K562 (cell line): ENCODE measurements around the gene TMEM120B. TPM values are rescaled to one million over a fixed set of nuclear protein-coding genes. Genes with fewer than 3 reads are reported as not detected.

Experiments used
- ATAC-seq: fragments of 200-7000 bp; cut with Tn5 transposase; 3 replicates; pipeline ENCODE4 v1.9.1; 2020; ENCODE audit warnings: moderate library complexity
- BruUV-seq: library from RNA; stranded (reverse); fragments of 400-500 nt; replicated peaks from 2 replicates; lab custom pipeline; 2021; lab: Mats Ljungman, UMichigan
- CTCF ChIA-PET: fragments of 300-600 bp; formaldehyde crosslinking; extraction: SDS; loops from one replicate; lab custom pipeline; 2021; ENCODE audit warnings: low intra/inter-chr PET ratio; lab: Yijun Ruan, JAX
- POLR2A ChIA-PET: fragments of 300-600, 350-650 bp; sonication (Branson Sonifier 250); formaldehyde crosslinking; extraction: SDS; loops from one replicate; lab custom pipeline; 2021; ENCODE audit warnings: antibody characterized with exemption, inconsistent platforms; lab: Yijun Ruan, JAX
- DNase-seq, 4 experiments: peaks; one replicate each; pipeline versions ENCODE4 v3.0.0 to v3.0.0-alpha.2; 2011 to 2018; ENCODE audit warnings: low spot score in 3 of 4, mixed read lengths in 3 of 4; ENCODE audit errors: extremely low read depth in 1 of 4
- FAIRE-seq: peaks from 2 replicates; lab custom pipeline; 2011; peaks lifted over from hg19 to GRCh38; lab: Jason Lieb, UNC
- H2AFZ ChIP-seq: 2 replicates; pipeline ENCODE4 v1.6.0; 2011; ENCODE audit warnings: low read depth, low read length, control low read depth, inconsistent platforms
- H3K27ac ChIP-seq: fragments of 200-600 bp; 3 replicates; pipeline ENCODE4 v1.8.0; 2011; ENCODE audit warnings: low read depth, mild to moderate bottlenecking, control low read depth, inconsistent platforms, low read length, moderate library complexity, mixed read lengths; ENCODE audit errors: extremely low read depth
- H3K27me3 ChIP-seq, 2 experiments: fragments of 300-600 bp in 1 of 2; 2 replicates in 1 of 2; 3 replicates in 1 of 2; pipeline versions ENCODE4 v1.6.0 to v1.8.0; 2011; ENCODE audit warnings: inconsistent platforms in 2 of 2, low read length in 2 of 2, mild to moderate bottlenecking in 1 of 2, mixed read lengths in 1 of 2, moderate library complexity in 1 of 2; ENCODE audit not compliant: control insufficient read depth in 2 of 2, insufficient read depth in 2 of 2
- H3K36me3 ChIP-seq: fragments of 300-600 bp; 3 replicates; pipeline ENCODE4 v1.8.0; 2011; ENCODE audit warnings: mild to moderate bottlenecking, low read length, inconsistent platforms; ENCODE audit not compliant: control insufficient read depth, insufficient read depth
- H3K4me1 ChIP-seq, 2 experiments: fragments of 200-600 bp in 1 of 2; replicated peaks in 1 of 2; 2 replicates in 1 of 2; 3 replicates in 1 of 2; pipeline versions ENCODE4 v1.5.1 to v1.8.0; 2011; ENCODE audit warnings: inconsistent platforms in 2 of 2, low read length in 2 of 2, mild to moderate bottlenecking in 1 of 2, mixed read lengths in 1 of 2, moderate library complexity in 1 of 2; ENCODE audit not compliant: control insufficient read depth in 2 of 2, insufficient read depth in 2 of 2
- H3K4me2 ChIP-seq: 2 replicates; pipeline ENCODE4 v1.6.1; 2011; ENCODE audit warnings: low read length, control low read depth, inconsistent platforms, mixed read lengths; ENCODE audit not compliant: insufficient read depth
- H3K4me3 ChIP-seq: fragments of 200-600 bp; sonication (generic), shearing (Covaris generic); 2 replicates; pipeline ENCODE4 v1.5.1; 2016; ENCODE audit warnings: control low read depth, inconsistent platforms
- H3K79me2 ChIP-seq: fragments of 200-600 bp; 3 replicates; pipeline ENCODE4 v1.8.0; 2011; ENCODE audit warnings: low read length, inconsistent platforms; ENCODE audit not compliant: control insufficient read depth, insufficient read depth
- H3K9ac ChIP-seq, 2 experiments: 2 replicates each; pipeline versions ENCODE4 v1.6.0 to v1.6.1; 2011; ENCODE audit warnings: low read depth in 2 of 2, low read length in 2 of 2, control low read depth in 1 of 2, inconsistent platforms in 1 of 2, mild to moderate bottlenecking in 1 of 2, mixed read lengths in 1 of 2; ENCODE audit not compliant: insufficient read depth in 1 of 2
- H3K9me1 ChIP-seq: one replicate; pipeline ENCODE4 v1.6.0; 2011; ENCODE audit warnings: inconsistent platforms, mild to moderate bottlenecking, low read length, moderate library complexity; ENCODE audit not compliant: control insufficient read depth, insufficient read depth
- H3K9me3 ChIP-seq: replicated peaks from 2 replicates; pipeline ENCODE4 v1.5.1; 2011; ENCODE audit warnings: low read depth, low read length, inconsistent platforms; ENCODE audit not compliant: control insufficient read depth, insufficient read depth
- H4K20me1 ChIP-seq: replicated peaks from 2 replicates; pipeline ENCODE4 v1.6.1; 2011; ENCODE audit warnings: low read length, inconsistent platforms, mixed read lengths; ENCODE audit not compliant: control insufficient read depth, insufficient read depth
- CREBBP ChIP-seq: IDR thresholded peaks from one replicate; pipeline ENCODE4 v1.6.1; 2012; ENCODE audit warnings: low read depth, mild to moderate bottlenecking, control low read depth, inconsistent platforms, low read length
- FOXA3 ChIP-seq, 2 experiments: fragments of 450-650 bp in 1 of 2; sonication (generic) in 1 of 2; formaldehyde crosslinking; IDR thresholded peaks in 1 of 2; conservative IDR thresholded peaks in 1 of 2; 2 replicates each; pipeline versions ENCODE4 v1.4.0 to v1.8.0; 2020 to 2022; ENCODE audit warnings: mild to moderate bottlenecking in 2 of 2, missing genetic modification reagents in 1 of 2
- HDAC2 ChIP-seq: fragments of 450-650 bp; IDR thresholded peaks from 2 replicates; pipeline ENCODE4 v1.6.1; 2016; ENCODE audit warnings: mild to moderate bottlenecking
- ILF3 ChIP-seq: fragments of 450-650 bp; IDR thresholded peaks from 2 replicates; pipeline ENCODE4 v1.6.1; 2018; ENCODE audit warnings: antibody characterized with exemption, mild to moderate bottlenecking, moderate library complexity, borderline replicate concordance
- LCOR ChIP-seq: sonication (generic); formaldehyde crosslinking; IDR thresholded peaks from 2 replicates; pipeline ENCODE4 v1.8.0; 2022; ENCODE audit warnings: mild to moderate bottlenecking, missing genetic modification reagents
- MNT ChIP-seq, 2 experiments: fragments of 450-650 bp; conservative IDR thresholded peaks; 2 replicates each; pipeline ENCODE4 v1.6.1; 2017; ENCODE audit warnings: mild to moderate bottlenecking in 2 of 2, moderate library complexity in 2 of 2
- NR2F6 ChIP-seq: fragments of 450-650 bp; formaldehyde crosslinking; IDR thresholded peaks from 2 replicates; pipeline ENCODE4 v1.4.0; 2020; ENCODE audit warnings: mild to moderate bottlenecking
- SIN3A ChIP-seq, 2 experiments: fragments of 150-350 bp in 1 of 2; IDR thresholded peaks; 2 replicates each; pipeline ENCODE4 v1.6.1; 2011 to 2016; ENCODE audit warnings: borderline replicate concordance in 2 of 2, low read depth in 2 of 2, low read length in 2 of 2, mild to moderate bottlenecking in 2 of 2, moderate library complexity in 2 of 2; ENCODE audit not compliant: control insufficient read depth in 1 of 2
- TAF9B ChIP-seq: fragments of 450-650 bp; IDR thresholded peaks from 2 replicates; pipeline ENCODE4 v1.6.1; 2018; ENCODE audit warnings: mild to moderate bottlenecking; ENCODE audit not compliant: partially characterized antibody
- TEAD1 ChIP-seq, 2 experiments: fragments of 450-650 bp in 1 of 2; sonication (generic) in 1 of 2; formaldehyde crosslinking; IDR thresholded peaks; 2 replicates each; pipeline versions ENCODE4 v1.4.0 to v1.8.0; 2020 to 2022; ENCODE audit warnings: mild to moderate bottlenecking in 2 of 2, missing genetic modification reagents in 1 of 2
- TFAP4 ChIP-seq: sonication (generic); formaldehyde crosslinking; IDR thresholded peaks from 2 replicates; pipeline ENCODE4 v1.8.0; 2022; ENCODE audit warnings: missing genetic modification reagents, mild to moderate bottlenecking, moderate library complexity, borderline replicate concordance
- UBTF ChIP-seq, 2 experiments: IDR thresholded peaks; 2 replicates each; pipeline ENCODE4 v1.6.1; 2012; ENCODE audit warnings: improper control_type of control experiment in 2 of 2, low read depth in 2 of 2, low read length in 2 of 2, borderline replicate concordance in 1 of 2
- WGBS: fragments of 100-300 bp; shearing (Covaris generic); methylation state at CpG from one replicate; pipeline ENCODE4 v1.1.6; 2016; ENCODE audit warnings: low coverage, mixed read lengths; ENCODE audit not compliant: insufficient coverage; ENCODE audit errors: missing lambda C conversion rate; 5-methylcytosine and 5-hydroxymethylcytosine counted together
- in situ Hi-C: fragments of 300-500 bp; cut with MboI; formaldehyde crosslinking; loops from 4 replicates; pipeline ENCODE4 v1.15.0; 2018; ENCODE audit warnings: inconsistent platforms, mixed read lengths
- intact Hi-C: fragments of 100-400 bp; cut with micrococcal nuclease; formaldehyde crosslinking; loops from 2 replicates; pipeline ENCODE4 v1.14.2; 2022
- polyA plus RNA-seq, 8 experiments: library from polyadenylated mRNA; depleted of rRNA in 4 of 8; stranded (reverse) in 5 of 8; unstranded in 3 of 8; fragments of >200 nt; fragmentation: Nextera tagmentation in 2 of 8; fragmentation: Illumina TruSeq in 1 of 8; extraction: Ambion mirVana in 2 of 8; extraction: Trizol in 1 of 8; gene quantifications; 2 replicates each; pipeline versions ENCODE4 v1.2.1 to v1.2.3, GENCODE V29; 2011 to 2014; ENCODE audit warnings: inconsistent platforms in 1 of 8, missing spikeins in 1 of 8
- total RNA-seq, 7 experiments: library from RNA; depleted of rRNA in 6 of 7; stranded (reverse); fragments of >200 nt in 6 of 7; fragmentation: Illumina TruSeq in 2 of 7; extraction: Trizol in 2 of 7; gene quantifications; 2 replicates each; pipeline versions ENCODE4 v1.2.1 to v1.2.3, GENCODE V29; 2011 to 2021; ENCODE audit warnings: low replicate concordance in 1 of 7

TMEM120B gene
- total and polyA plus RNA-seq, 9 of the 15 experiments (the other 6 are each of a cell fraction or from before 2014, with no cell fraction given) = 1.7 to 18.6 (median 7.4) TPM

GRCh38 chr12:121712190-121712460 is 427 bp upstream of the TMEM120B start (continued):
- 0 out of 4 replicates have a peak, but pooled peaks of 1 of the 2 experiments have one; percentile 4 for TF ChIP-seq UBTF (IDR thresholded peaks at IDR 0.05; ENCODE audit: borderline replicate concordance in 1 of 2, low read depth in 2 of 2, low read length in 2 of 2)
- TF ChIP-seq, all 486 proteins: peak for 32

GRCh38 chr12:121713257-121713777 is 765 bp downstream of the TMEM120B start:
- H3K27me3 ChIP-seq = no peaks in the 10 kb centered on the region
- no peak for FAIRE-seq
- H3K79me2 ChIP-seq = peaks cover 49% of the 10 kb centered on the region
- peak overlapping the region; percentile 96 for H3K4me3 ChIP-seq
- peak overlapping the region; percentile 92 for H2AFZ ChIP-seq
- peak overlapping the region; percentile 78 for H3K27ac ChIP-seq
- in situ Hi-C loops (no loop called here), intact Hi-C loops (loop anchor here (2.0 kb wide), 1 partner anchor 25 kb away; no protein-coding TSS in a partner anchor)
- 0 out of 2 replicates have a peak, but pooled peaks cover 3% of the 10 kb centered on the region for H4K20me1 ChIP-seq
- H3K4me2 ChIP-seq = peak overlapping the region; percentile 91
- H3K9me1 ChIP-seq = peaks cover 3% of the 10 kb centered on the region
- ChIA-PET POLR2A (interaction anchor here (0.6 to 2.2 kb wide), 5 partner anchors 28 to 785 kb away, joined by 3 to 11 read pairs (median 10); no protein-coding TSS in a partner anchor), CTCF (no interaction called here)
- no peaks in the 10 kb centered on the region for H3K9me3 ChIP-seq
- 5% methylated on average over 13 of the region's 14 CpGs for WGBS
- H3K36me3 ChIP-seq = peaks cover 25% of the 10 kb centered on the region; the same call in 2 of the 3 replicates
- ATAC-seq = peak; percentile 54
- peak overlapping the region; percentile 49 to 94 for H3K9ac ChIP-seq
- peaks cover 30 to 33% of the 10 kb centered on the region in 2 experiments for H3K4me1 ChIP-seq
- peak; percentile 29 to 63 (median 48) for DNase-seq
- TF ChIP-seq MNT (conservative IDR thresholded peaks at IDR 0.05) (peak; percentile 41 to 60; a peak in 2 of 4 replicates), LCOR (CRISPR knock-in tag) (no peak), NR2F6 (CRISPR knock-in tag) (no peak), CREBBP (no peak), HDAC2 (0 out of 2 replicates have a peak, but pooled peaks have one; percentile 2), TEAD1 (CRISPR knock-in tag; IDR thresholded peaks at IDR 0.05) (0 out of 4 replicates have a peak, but pooled peaks of 1 of the 2 experiments have one; percentile 44), TAF9B (peak; percentile 17), FOXA3 (CRISPR knock-in tag; conservative IDR thresholded peaks at IDR 0.05 in 1 of 2, IDR thresholded peaks at IDR 0.05 in 1 of 2) (0 out of 4 replicates have a peak, but pooled peaks of 1 of the 2 experiments have one; percentile 16), SIN3A (IDR thresholded peaks at IDR 0.05; ENCODE audit: borderline replicate concordance in 2 of 2, control insufficient read depth in 1 of 2, low read depth in 2 of 2, low read length in 2 of 2) (peak in 1 of 2 experiments; percentile 71; a peak in 1 of 4 replicates), TFAP4 (CRISPR knock-in tag) (peak; percentile 65), ILF3 (no peak)
- BruUV-seq = no TSS peak
